ENCODE measurements around the gene TMEM175.

TMEM175 gene

DNA sequence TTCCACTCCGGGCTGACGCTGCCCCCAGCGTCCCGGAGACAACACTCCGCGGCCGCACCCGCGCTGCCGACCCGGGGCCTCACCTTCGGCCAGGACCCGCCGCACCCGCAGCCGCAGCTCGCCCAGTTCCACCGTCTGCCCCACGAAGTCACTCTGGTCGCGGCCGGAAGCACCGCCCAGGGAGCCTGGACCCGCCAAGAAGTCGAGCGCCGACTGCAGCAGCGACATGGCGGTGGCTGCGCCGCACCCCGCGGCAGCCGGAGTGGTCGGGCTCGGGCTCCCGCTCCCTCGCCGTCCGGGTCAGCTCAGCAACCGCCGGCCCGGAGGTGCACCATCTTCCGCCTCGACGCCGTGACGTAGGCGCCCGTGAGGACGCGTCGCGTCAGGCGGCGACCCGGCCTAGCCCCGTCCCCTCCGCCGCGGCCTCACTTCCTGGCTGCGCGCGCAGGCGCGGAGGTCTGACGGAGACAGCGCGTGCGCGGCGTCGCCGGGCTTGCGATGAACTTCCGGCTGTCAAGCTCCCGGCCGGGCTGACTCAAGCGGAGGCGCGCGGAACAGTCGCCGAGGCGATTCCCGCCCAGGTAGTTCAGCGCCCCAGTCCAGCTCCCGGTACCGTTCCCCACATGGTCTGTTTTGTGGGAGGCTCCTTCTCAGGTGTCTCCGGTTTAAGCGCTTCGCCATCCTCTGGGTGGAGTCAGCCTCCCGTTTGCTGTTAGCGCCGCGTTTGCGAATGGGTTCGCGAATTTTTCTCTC, at the start of gene TMEM175, which contains the start of gene GAK (continued):
- no peak for TF ChIP-seq HOXA7 (CRISPR knock-in tag; IDR thresholded peaks at IDR 0.05; ENCODE audit: borderline replicate concordance)
- 0 out of 2 replicates have a peak, but pooled peaks have one; percentile 7 for TF ChIP-seq ZNF610 (tag by site-specific recombination; IDR thresholded peaks at IDR 0.05; ENCODE audit: borderline replicate concordance)
- TF ChIP-seq ZNF777 (tag by site-specific recombination; IDR thresholded peaks at IDR 0.05; ENCODE audit: borderline replicate concordance) = no peak
- TF ChIP-seq ZNF654 (tag by site-specific recombination; IDR thresholded peaks at IDR 0.05; ENCODE audit: low read depth) = no peak
- TF ChIP-seq TCF7L2 (IDR thresholded peaks at IDR 0.05; ENCODE audit: borderline replicate concordance, low read depth, low read length) = no peak
- no peak for TF ChIP-seq OVOL3 (tag by site-specific recombination; IDR thresholded peaks at IDR 0.05)
- TF ChIP-seq, protein P1, sequence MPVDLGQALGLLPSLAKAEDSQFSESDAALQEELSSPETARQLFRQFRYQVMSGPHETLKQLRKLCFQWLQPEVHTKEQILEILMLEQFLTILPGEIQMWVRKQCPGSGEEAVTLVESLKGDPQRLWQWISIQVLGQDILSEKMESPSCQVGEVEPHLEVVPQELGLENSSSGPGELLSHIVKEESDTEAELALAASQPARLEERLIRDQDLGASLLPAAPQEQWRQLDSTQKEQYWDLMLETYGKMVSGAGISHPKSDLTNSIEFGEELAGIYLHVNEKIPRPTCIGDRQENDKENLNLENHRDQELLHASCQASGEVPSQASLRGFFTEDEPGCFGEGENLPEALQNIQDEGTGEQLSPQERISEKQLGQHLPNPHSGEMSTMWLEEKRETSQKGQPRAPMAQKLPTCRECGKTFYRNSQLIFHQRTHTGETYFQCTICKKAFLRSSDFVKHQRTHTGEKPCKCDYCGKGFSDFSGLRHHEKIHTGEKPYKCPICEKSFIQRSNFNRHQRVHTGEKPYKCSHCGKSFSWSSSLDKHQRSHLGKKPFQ (tag by site-specific recombination; IDR thresholded peaks at IDR 0.05) = no peak
- TF ChIP-seq ZBTB11 (tag by site-specific recombination; conservative IDR thresholded peaks at IDR 0.05; ENCODE audit: low read depth) = peak; percentile 81; the same call in 1 of the 2 replicates
- peak; percentile 27; the same call in 1 of the 2 replicates for TF ChIP-seq ZBTB20 (tag by site-specific recombination; IDR thresholded peaks at IDR 0.05)
- no peak for TF ChIP-seq GLI4 (tag by site-specific recombination; IDR thresholded peaks at IDR 0.05)
- TF ChIP-seq PRDM1 (tag by site-specific recombination; IDR thresholded peaks at IDR 0.05) = no peak
- peak; percentile 74; the same call in 1 of the 2 replicates for TF ChIP-seq ZNF600 (tag by site-specific recombination; IDR thresholded peaks at IDR 0.05)
- TF ChIP-seq ATF2 (tag by site-specific recombination; IDR thresholded peaks at IDR 0.05; ENCODE audit: low read depth) = no peak
- TF ChIP-seq ZNF398 (tag by site-specific recombination; IDR thresholded peaks at IDR 0.05) = no peak
- no peak for TF ChIP-seq MZF1 (tag by site-specific recombination; IDR thresholded peaks at IDR 0.05; ENCODE audit: borderline replicate concordance)
- no peak for TF ChIP-seq ZBTB49 (tag by site-specific recombination; IDR thresholded peaks at IDR 0.05; ENCODE audit: low read depth)
- no peak for TF ChIP-seq SCRT1 (tag by site-specific recombination; IDR thresholded peaks at IDR 0.05; ENCODE audit: borderline replicate concordance)
- no peak for TF ChIP-seq ZNF670 (tag by site-specific recombination; IDR thresholded peaks at IDR 0.05; ENCODE audit: low read depth)
- no peak for TF ChIP-seq ZNF785 (tag by site-specific recombination; IDR thresholded peaks at IDR 0.05)
- no peak for TF ChIP-seq ZBTB1 (tag by site-specific recombination; IDR thresholded peaks at IDR 0.05)
- TF ChIP-seq BCL11B (tag by site-specific recombination; IDR thresholded peaks at IDR 0.05; ENCODE audit: low read depth) = peak; percentile 61; the same call in 1 of the 2 replicates
- TF ChIP-seq PATZ1 (tag by site-specific recombination; IDR thresholded peaks at IDR 0.05) = no peak
- TF ChIP-seq ZNF555 (tag by site-specific recombination; conservative IDR thresholded peaks at IDR 0.05) = no peak
- TF ChIP-seq EGR2 (tag by site-specific recombination; IDR thresholded peaks at IDR 0.05; ENCODE audit: low read depth) = no peak

Measured in HEK293 (cell line).